ENCODE measurements around the gene ATAT1.
A peak's percentile ranks its signal among the peaks of the same experiment; 100 is the strongest.

The ATAT1 gene

GRCh38 chr6:30685157-30686008 lies 58.7 kb downstream of the ATAT1 start:
- DNase-seq, result peak; percentile 33

- DNase-seq, result peak; percentile 87
These were observed 59.6 kb downstream of the ATAT1 start, which contains the start of gene PPP1R18 for GRCh38 chr6:30686009-30686907. PPP1R18 (minus strand) TSS chr6:30686645; CDS start chr6:30686018, 627 bp downstream.

GRCh38 chr6:30686908-30687658 lies 60.4 kb downstream of the ATAT1 start:
- peak; percentile 83 for DNase-seq

DNA sequence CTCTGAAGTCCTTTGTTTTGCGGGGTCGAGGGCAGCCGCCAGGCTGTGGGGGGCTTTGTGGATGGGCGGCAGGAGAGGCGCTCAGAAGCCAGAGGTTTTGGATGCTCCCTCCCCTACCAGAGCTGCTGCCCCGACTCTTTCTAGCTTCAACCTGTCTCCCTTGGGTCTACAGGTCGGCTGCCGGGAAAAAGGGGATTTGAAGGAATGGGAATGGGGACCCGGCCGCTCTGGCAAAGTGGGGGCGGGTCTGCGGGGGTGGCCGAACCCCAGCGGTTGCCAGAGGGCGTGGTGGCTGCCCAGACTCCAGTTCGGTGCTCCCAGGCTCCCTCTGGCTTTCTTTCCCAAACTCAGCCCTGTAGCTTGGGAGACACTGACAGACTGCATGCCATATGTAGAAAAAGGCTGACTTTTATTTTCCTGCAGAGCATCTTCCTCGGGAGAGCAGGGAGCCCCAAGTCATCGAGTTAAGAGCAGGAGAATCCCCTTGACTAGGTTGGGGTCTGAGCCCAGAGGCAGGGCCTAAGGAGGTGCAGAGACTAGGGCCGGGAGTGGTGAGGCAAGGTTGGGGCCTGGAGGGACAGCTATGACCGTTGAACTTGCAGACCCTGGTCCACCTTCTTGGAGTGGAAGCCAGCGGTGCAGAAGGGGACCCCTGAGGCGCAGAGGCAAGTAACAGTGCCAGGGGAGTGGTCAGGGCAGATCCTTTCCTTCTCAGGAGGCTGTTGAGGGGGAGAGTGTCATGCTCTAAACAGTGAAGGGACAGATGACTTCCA lies 61.2 kb downstream of the ATAT1 start:
- no peak for DNase-seq

- no peak for DNase-seq
These were observed 61.9 kb downstream of the ATAT1 start for GRCh38 chr6:30688569-30688968.

DNA sequence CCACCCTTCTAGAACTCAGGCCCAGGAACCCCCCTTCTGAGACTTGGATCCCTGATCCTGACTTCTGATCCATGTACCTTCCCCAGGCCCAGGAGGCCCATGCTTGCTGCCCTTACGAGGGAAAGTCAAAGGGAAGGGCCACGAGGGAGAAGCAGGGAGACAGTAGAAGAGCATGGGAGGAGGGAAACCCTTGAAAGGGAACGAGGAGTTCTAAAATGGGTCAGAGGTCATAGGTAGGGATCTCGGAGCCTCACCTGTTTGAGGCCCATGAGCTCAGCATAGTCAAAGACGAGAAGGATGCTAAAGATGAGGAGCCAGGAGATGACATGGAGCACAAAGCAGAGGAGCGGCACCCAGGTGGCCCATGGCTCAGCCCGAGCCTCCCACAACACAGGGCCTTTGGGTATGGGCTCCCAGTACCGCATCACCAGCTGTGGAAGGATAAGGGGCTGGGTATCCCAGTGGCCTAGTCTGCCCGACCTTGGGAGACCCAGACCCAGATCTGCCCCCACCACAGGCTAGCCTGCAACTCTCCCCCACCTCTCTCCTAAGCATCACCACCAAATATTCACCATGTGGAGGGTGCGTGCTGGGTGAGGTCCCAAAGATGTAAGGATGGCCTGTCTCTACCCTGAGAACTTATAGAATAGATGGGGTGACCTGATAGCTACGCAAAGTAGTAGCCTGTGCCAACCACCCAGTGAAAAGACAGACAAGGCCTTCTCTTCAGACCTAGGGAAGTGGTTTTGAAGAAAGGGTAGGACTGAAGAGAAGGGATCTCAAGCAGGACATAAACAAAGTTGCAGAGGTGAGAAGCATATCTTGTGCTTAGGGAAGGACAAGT lies 62.6 kb downstream of the ATAT1 start:
- no peak for DNase-seq

DNA sequence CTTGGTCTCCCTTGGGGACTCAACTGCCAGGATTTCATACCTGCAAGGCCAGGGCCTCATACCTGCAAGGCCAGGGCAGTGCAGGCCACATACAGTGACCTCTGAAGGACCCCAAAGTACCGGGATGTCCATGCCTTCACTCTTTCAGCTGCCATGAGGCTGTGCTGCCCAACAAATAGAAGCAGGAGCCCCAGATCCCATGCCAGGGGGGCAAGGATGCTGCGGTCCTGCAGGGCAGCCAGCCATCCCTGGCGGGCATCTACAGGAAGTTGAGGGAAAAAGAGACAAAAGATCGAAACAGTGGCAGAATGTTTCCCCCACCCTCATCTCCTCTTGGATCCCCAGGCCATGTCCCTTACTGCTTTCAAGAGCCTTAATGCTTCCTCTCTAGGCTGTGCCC lies 63.3 kb downstream of the ATAT1 start:
- DNase-seq, result no peak

- peak; percentile 76 for DNase-seq
These were observed 63.9 kb downstream of the ATAT1 start, which contains the start of gene NRM for GRCh38 chr6:30690403-30691207. NRM (minus strand) TSS chr6:30690984; CDS start chr6:30690974, 10 bp downstream.

DNA sequence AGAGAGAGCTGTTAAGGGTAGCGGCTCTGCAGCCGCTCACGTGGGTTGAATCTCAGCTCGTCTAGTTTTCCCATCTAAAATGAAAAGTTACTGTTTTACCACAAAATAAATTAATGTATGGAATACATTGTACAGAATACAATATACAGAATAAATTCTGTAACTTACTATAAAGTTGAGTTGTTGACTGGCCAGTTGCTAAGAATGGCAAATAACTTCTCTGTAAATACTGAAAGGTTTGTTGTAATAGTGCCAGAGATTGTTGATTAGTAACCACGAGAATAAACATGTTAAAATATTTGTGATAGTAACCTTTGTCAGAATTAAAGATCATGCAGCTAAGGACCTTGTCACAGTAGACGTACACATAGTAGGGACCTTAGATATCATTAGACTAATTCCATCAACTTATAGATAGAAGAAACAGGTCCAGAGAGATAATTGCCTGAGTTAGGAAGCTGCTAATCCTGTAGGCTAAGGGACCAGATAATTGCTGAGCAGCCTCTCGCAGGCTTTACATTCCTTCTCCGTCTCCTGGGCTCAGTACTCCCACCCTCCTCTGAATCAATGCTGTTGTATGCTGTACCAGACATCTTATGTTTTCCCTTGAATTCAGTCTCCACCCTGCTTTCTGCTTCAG lies 64.7 kb downstream of the ATAT1 start:
- DNase-seq, result no peak

All from stimulated activated CD4-positive, alpha-beta T cell treated with anti-CD3 and anti-CD28 coated beads, Interleukin-4, amount 100 ng/mL, for 24 hours (primary cell).